ENCODE results near the gene USP10.
A peak's percentile ranks its signal among the peaks of the same experiment; 100 is the strongest.

The USP10 gene

DNA sequence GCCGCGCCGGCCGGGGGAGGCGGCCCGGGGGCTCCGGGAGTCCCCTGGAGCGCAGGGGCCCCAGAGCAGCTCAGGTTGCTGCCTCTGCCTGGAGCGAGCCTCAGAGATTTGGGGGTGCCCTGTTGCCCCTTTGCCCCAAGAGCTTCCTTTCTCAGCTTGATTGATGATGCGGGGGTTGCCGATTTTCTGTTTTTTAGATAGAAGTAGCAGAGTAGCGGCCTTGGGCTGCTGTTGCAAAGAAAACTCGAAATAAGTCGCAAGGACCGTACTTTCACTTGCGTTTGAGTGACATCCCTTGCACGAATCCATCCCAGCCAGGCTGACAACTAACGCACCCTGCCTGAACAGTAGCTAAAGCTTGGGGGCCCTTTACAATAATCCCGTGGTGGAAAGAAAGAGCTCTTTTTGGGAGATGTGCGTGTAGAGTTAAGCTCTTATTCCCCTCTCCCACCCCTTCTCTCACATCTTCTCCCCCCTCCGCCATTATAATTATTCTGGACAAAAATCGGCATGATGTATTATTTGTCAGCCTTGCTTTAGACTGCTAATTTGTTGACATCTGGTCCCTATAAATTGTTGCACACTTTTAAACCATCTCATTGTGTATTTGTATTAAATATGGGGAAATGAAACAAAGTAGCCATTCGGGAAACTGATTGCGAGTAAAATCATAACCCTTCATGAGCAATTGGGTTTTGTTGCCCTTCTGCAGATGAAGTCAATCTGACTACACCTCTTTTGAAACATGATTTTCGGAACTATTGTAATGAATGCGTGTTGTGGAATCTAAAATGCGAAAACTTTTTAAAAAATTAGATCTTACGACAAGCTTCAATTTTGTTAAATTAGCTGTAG, 873 bp downstream of the USP10 start:
- FAIRE-seq: no peak

DNA sequence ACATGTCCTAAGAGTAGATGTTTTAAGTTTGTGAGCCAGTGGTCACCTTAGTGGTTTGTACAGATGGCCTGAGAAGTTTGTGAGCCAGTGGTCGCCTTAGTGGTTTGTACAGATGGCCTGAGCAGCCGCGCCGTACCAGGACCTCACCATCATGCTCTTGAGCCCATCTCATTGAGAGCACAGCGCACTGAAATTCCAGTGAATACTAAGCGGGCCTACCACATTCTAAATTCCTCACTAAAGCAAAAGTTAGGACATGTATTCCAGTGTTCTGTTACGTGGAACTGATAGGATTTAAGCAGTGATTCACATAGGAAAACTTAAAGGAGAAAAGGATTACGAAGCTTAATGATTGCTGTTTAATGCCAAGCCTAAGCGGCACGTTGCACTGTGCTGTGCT, 3.9 kb downstream of the USP10 start:
- FAIRE-seq: no peak

DNA sequence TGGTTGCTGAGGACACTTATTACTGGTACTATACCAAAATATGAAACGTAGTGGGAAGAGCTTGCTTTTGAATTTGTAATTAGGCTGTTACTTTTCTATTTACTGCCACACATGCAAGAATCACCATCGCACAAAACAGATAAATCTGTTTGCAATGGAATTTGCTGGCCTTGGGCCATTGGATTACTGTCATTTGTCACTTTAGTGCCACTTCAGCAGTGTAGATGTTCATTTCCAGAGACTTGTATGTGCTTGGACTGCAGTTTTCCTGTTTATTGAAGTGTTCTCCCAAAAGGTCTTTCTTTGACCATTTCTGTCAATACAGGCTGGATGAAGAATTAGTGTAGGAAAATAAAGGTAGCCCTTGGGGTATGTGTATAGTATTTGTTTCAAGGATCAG, 4.5 kb downstream of the USP10 start:
- no peak for FAIRE-seq

DNA sequence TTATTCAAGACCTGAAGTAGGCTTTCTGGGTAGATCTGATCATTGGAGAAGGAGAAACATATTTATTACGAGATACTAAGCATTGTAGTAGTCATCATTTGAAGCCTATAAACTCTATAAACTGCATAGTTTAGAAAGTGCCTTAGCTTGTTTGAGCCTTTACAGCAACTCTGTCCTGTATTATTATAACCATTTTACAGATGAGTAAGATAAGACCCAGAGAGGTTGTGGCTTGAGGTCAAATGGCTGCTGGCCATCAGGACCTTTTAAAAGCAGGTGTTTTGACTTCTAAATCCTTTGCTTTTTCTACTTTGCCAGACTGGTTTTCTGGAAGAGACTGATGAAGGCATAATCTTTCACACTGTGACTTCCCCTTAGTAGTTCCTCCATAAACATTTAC, 7.1 kb downstream of the USP10 start:
- FAIRE-seq: no peak

DNA sequence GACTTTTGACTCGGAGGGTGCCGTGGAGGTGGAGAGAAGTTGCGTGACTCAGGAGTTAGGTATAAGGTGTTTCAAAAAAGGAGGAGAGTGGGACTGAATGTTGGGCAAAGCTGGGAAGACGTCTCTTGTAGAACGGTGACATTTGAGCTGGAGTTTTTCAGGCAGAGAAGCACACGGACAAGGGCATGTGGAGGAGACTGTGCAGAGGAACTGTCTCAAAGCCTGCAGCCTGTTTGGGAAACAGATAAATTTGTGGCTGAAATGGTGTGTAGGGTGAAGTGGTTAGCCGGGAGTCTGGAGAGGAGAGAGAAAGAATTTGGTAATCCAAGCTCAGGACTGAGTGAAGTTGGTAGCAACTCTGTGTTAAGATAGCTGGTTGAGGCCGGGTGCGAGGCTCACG, 9.8 kb downstream of the USP10 start:
- FAIRE-seq: no peak

DNA sequence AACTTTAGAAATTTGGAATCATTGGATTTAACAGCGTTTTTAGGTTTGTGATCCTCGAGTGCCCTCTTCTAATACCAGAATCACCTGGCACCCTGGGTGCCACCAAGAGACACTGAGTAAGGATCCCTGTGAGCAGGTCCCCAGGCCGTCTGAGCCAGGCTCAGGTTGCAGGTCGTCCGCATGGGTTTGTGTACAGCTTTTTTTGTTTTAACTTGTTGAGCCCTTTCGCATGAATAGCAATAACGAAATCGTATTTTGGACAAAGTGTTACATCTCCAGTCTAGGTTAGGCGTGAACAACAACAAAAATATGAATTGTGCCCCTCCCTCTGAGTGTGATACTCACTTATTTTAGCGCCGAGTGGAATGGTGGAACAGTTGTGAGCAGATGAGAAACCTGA, 10.9 kb downstream of the USP10 start:
- no peak for FAIRE-seq

DNA sequence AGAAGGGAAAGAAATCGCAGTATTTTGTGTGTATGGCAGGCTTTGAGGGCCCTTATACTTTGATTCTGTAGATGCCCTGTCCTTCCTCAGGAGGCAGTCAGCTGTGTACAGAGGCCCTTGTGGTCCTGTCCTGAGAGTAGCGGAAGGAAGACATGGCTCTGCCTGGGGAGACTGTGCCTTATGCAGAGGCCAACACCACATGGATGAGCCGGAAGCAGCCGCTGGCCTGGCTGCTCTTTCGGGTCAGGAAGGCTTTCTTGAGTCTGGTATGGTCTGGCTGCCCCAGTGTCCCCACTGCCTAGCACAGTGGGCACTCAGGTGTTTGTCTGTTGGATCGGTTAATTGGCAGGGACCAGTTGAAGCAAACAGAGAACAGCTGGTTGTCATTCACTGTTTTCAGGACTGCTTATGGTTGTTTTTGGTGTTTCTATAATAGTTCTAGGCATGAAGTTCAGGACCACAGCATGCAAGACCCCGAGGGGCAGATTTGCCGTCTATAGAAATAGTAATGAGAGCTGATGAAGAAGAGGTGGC, 12.4 kb downstream of the USP10 start:
- no peak for FAIRE-seq

DNA sequence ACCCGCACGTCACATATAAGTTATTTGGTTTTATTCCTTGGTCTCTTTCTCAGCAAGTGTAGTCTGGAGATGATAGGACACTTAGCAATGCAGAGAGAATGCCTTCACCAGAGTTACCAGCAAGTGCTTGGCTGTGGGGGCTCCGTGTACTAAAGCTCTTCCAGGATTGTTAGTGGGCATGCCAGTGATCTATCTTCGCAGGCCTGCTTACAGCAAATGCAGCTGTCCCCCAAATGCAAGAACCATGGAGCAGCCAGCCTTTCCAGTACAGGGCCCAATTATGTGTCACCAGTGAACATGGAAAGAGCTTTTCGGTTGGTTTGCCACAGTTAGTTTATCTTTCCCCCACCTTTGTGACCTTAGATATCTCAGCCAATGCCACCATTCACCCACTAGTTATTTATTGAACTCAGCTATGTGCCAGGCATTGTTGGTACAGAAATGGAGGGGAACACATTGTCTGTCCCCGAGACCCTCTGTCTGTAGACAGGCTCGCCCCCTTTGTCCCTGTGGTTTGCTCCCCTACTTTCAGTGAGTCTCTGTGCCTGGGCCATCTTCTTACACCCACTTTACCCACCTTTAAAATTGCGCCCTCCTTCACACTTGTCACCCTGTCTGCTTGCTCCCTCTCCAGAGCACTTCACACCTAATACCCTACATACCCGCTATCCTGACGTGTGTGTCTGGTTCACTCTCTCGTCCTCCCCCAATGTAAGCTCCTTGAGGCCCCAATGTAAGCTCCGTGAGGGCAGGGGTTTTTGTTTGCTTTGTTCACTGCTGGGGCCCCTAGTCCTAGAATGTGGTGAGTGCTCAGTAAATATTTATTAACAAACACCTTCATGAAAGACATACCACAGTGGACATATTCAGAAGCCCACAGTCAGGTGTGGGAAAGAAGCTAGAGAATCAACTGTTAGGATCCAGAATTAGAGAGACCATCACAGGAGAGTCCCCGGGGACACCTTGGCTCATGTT, 13.3 kb downstream of the USP10 start:
- FAIRE-seq: no peak

DNA sequence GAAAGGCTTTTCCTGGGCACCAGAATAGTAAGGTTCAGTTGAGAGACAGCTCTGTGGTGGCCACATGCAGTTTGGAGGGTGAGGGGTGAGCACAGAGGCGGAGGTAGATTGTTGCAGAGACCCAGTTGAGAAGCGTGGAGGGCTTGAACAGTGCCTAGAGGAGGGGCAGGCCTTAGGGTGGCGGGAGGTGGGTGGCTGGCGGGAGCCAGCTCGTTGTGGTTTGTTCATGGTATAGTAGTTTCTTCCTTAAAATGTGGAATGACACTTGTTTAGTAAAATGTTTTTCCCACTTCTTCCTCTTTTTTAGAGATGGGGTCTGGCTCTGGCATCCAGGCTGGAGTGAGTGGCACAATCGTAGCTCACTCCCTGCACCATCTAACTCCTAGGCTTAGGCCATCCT, 14.2 kb downstream of the USP10 start:
- no peak for FAIRE-seq

DNA sequence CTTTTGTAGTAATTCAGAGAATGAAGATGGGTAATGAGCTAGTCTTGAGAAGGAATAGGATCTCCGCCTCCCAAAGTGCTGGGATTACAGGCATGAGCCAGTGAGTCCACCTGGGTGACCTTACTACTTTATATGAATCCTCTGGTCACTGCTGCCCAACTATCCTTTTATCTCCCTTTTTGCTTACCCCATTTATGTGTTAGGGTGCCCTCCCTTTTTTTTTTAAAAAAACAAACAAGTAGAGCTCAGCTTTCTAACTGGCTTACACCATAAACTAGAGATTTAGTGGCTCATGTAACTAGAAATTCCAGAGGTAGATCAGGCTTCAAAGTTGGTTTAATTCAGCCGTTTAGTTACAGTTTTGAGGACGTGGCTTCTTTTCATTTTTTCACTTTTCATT, 15.6 kb downstream of the USP10 start:
- no peak for FAIRE-seq

DNA sequence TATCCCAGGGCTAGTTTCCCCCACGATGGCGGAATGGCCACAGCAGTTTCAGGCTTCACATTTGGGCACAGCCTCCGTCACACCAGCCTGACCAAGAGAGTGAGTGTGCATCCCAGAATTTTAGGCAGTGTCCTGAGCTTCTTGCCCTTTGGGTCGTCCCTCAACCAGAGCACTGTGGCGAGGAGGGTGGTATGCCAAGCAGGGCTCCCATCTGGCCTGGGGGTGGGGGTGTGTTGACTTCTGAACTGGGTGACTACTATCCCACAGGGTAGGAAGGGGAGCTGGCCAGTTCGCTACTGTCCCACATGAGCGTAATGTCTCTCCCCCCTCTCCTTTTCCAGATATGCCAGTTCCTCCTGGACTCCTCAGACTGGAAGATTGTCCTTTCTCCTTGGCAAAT, 16.1 kb downstream of the USP10 start:
- FAIRE-seq: no peak

DNA sequence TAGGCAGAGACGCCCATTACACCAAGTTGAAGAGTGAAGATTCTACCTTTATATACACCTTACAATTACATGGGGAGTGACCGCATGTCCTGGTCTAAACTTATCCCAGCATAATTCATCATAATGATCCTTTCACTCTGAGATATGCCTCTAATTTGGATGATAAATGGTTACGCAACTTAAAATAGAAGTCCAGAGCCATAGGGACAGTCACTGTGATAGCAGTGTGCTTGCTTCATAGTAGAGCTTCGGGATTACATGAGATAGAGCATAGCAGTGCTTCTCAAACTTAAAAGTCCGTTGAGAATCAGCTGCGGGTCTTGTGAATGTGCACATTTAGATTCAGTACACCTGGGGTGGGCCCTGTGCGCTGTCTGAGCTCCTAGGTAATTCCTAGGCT, 16.9 kb downstream of the USP10 start:
- no peak for FAIRE-seq

DNA sequence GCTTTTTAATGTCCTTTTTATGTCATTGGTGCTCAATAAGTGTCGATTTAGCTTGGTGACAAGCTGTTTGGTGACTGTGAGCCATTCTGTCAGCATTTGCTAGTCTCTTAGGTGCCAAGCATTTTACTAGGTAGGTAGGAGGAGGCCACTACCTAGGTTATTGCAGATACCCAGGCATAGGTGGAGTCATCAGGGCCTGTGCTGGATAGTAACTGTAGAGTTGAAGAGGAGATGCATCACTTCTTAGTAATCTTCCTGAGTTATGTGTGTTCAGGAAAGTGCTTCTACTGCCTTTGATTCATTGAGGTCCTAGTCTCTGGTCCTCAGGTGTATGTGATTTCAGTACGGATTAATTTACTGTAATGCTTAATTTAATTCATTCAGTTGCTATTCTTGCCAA, 17.7 kb downstream of the USP10 start:
- no peak for FAIRE-seq

DNA sequence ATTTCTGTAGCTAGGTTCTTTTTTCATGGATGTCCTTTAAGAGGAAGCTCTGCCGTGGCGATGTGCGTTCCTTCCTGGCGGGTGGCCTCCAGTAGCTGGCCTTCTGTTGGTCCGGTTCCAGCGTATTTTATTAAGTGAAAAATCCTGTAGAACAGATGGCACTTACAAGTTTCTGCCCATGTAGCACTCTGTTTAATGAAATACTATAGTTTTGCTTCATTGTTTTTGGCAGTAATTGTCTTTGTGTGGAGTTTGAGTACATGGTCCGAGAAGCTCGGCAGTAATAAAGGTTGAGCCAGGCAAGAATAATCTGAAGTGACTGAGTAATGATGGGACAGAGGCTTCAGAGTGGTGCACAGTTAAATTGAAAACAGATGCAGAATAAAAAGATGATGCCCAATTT, 20.4 kb downstream of the USP10 start:
- no peak for FAIRE-seq

DNA sequence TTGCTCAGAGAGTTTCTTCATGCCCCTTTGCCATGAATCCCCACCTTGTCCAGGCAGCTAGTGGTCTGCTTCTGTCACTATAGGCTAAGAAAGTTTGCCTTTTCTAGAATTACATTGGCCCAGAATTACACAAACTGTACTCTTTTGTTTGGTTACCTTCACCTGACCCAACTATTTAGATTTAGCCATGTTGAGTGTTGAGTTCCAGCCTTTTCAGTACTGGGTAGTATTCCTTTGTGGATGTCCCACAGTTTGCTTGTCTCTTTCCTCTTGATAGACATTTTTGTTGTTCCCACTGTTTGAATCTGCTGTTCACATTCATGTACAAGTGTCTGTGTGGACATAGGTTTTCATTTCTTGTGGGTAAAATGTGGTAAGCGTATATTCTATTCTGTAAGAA, 22.3 kb downstream of the USP10 start:
- FAIRE-seq: no peak

DNA sequence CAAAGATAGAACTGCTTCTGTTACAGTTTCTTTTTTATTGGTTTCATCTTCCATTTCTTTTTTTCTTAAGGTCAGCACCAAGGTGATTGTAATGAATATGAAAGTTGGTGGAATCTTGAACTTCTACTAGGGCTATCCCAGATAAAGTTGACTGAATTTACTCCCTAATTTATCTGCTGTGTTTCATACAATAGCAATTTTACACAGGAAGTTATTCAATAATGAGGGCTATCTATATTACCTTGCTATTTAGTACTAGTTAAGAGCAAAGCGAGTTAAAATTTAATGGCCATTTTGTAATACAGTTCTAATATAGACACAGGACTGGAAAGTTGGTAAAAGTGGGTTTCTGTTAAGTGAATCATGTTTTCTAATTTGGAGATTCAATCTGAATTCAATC, 24.1 kb downstream of the USP10 start:
- FAIRE-seq: no peak

DNA sequence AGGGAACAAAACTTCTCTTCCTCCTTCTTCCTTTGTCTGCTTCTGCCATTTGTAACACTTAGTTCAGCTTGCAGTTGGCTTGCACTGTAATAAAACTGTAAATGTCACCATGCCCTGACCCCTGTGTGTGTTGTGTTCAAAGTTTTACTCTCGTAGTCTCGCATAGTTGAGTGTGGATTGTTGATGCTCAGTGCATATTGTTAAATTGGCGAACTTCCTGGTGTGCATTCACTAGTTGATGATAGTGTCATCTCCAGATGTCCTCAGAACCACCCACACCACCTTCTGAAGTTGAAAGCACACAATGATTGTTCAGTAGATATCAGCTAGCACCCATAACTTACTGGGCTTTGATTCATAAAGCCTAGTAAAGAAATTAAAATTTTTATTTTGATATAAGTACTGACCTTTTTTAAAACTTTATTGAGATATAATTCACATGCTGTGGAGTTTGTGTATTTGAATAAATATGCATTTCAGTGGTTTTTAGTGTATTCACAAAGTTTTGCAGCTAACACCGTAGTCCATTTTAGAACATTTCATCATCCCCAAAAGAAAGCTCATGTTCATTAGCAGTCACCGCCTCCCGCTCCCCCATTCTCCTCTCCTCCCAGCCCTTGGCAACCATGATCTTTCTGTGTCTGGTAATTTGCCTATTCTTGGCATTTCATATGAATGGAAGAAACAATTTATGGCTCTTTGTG, 25.0 kb downstream of the USP10 start:
- no peak for FAIRE-seq

DNA sequence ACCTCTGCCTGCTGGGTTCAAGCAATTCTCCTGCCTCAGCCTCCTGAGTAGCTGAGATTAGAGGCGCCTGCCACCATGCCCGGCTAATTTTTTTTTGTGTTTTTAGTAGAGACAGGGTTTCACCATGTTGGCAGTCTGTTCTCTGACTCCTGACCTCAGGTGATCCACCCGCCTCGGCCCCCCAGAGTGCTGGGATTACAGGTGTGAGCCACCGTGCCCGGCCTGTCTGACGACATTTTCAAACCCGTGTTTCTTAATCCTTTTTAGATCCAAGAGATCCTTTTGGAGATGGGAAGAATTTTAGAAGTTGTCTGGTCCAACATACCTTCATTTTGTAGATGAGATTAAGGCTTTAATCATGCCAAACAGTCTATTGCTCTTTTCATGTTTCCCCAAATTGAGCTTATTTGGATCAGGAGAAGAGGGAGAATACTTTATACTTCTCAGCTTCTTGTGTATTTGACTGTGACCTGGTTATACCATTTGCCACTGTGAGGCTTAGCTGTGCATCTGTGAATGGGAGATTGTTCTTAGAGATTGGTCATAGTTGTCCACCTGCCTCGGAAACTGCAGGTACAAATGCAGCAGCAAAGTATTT, 25.8 kb downstream of the USP10 start:
- FAIRE-seq: no peak

DNA sequence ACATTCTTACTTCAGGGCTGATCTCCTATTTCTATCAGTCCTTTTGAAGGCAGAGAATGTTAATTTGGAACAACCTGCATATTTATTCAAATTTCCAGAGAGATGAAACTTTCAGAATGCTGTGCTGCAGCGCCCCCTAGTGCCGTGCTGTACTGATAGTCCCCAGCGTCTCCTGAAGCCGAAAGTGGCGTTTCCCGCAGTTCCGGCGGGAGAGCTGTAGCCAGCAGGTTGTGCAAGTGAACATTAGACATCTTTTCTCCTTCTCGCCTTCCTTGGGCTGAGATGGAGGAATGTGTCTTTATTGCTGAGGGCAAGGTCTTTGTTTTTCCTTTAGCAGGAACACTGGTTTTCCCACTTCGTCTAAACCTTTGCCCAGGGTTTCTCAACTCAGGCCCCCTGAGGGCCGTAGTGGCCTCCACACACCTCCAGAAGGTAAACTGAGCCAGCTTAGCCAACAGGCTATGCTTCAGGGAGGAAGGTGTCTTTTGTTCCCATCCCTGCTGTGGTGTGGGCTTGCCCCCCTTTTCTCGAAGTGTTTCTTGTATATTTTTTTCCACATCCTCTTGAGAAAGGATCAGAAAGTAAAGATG, 26.4 kb downstream of the USP10 start:
- peak; percentile 43 for FAIRE-seq

DNA sequence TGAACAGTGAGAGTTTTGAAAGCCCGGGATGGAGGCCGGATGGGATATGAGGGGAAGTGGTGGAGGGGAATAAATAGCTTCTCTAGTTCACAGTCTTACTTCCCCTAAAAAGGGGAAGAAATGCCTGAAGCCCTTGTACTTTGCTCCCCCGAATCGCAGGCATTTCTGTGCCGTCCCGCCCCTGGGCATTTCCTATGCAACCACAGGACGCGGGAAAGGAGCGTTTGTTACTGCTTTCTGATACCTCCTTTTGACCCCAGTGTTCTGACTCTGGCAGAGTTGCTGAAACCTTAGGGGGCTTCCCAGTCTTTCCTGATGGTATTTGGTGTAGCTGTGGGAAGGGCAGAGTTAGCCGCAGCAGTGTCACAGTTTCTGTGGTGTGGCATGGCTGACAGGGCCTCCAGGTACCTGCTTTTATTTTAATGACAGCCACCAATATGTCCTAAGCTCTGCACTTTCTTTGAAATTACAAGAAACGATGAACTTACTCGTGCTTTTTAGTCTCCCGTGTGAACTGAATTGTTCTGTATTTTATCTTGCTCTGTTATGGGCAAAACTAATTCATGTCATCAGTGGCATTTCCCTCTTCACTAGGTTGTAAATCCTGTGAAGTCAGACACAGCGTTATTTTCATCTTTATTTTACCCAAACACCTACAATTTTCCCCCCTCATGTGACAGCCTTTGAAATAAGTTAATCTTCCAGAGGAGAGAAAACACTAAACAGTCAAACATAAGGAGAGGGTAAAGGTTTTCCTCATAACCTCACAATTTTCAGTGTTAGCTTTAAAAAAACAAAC, 27.1 kb downstream of the USP10 start:
- FAIRE-seq: no peak

DNA sequence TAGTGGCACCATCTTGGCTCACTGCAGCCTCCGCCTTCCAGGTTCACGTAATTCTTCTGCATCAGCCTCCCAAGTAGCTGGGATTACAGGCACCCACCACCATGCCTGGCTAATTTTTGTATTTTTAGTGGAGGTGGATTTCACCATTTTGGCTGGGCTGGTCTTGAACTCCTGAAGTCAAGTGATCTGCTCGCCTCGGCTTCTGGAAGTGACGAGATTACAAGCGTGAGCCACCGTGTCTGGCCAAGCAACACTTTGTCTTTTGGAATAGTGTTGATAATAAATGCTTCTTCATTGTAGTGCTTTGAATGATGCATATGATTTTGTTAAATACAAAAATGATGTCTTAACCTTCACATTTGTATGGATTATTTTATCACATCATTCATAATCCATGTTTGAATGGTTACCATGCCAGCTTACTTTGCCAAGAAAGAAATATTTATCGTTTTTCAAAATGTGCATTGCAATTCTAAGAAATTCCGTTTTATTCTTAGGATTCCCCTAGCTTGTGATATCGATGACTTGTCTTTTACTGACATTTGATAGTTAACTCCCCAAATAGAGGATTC, 29.1 kb downstream of the USP10 start:
- no peak for FAIRE-seq

Measured in islet of Langerhans (tissue), 1 donor.